SJSA1 (cell line): ENCODE measurements around the gene SGF29. TPM values are rescaled to one million over a fixed set of nuclear protein-coding genes. Genes with fewer than 3 reads are reported as not detected.

ENCODE experiments used
- DNase-seq, 2 experiments: peaks; one replicate each; pipeline ENCODE4 v3.0.0-alpha.2; 2015 to 2020; ENCODE audit warnings: low spot score in 2 of 2, low read depth in 1 of 2
- H3K27ac ChIP-seq: fragments of 250-450 bp; sonication (Bioruptor Pico); 2 replicates; pipeline ENCODE4 v1.5.1; 2020; ENCODE audit warnings: mild to moderate bottlenecking, moderate library complexity
- H3K27me3 ChIP-seq: fragments of 250-450 bp; sonication (Bioruptor Pico); replicated peaks from 2 replicates; pipeline ENCODE4 v1.5.1; 2020; ENCODE audit warnings: mild to moderate bottlenecking, moderate library complexity
- H3K36me3 ChIP-seq: fragments of 250-450 bp; sonication (Bioruptor Pico); 2 replicates; pipeline ENCODE4 v1.5.1; 2020; ENCODE audit warnings: mild to moderate bottlenecking
- H3K4me1 ChIP-seq: fragments of 250-450 bp; sonication (Bioruptor Pico); replicated peaks from 2 replicates; pipeline ENCODE4 v1.6.1; 2021; ENCODE audit warnings: mild to moderate bottlenecking
- H3K4me3 ChIP-seq: fragments of 250-450 bp; sonication (Bioruptor Pico); 2 replicates; pipeline ENCODE4 v1.5.1; 2020; ENCODE audit warnings: mild to moderate bottlenecking
- H3K9me3 ChIP-seq: fragments of 250-450 bp; sonication (Bioruptor Pico); replicated peaks from 2 replicates; pipeline ENCODE4 v1.5.1; 2020; ENCODE audit warnings: mild to moderate bottlenecking
- total RNA-seq: library from RNA; depleted of rRNA; stranded (reverse); fragments of >200 nt; shearing (Covaris generic); gene quantifications from 2 replicates; pipeline ENCODE4 v1.2.3, GENCODE V29; 2014; rRNA removed

Gene SGF29
- 20.2 and 20.6 TPM in 2 replicates for total RNA-seq

- peak; percentile 91 to 97 for DNase-seq
- Histone ChIP-seq H3K36me3 (peaks cover 16% of the 10 kb centered on the region), H3K27me3 (no peaks in the 10 kb centered on the region), H3K9me3 (no peaks in the 10 kb centered on the region), H3K27ac (peak within 1 kb of the TSS; percentile 86), H3K4me1 (peaks cover 6% of the 10 kb centered on the region), H3K4me3 (peak within 1 kb of the TSS; percentile 62)
Observed at GRCh38 chr16:28553776-28554633, at the start of gene SGF29. SGF29 (plus strand) TSS chr16:28553920; CDS start chr16:28581070, 27,150 bp downstream.

- peaks cover 4% of the 10 kb centered on the region; the same call in 1 of the 2 replicates for H3K27me3 ChIP-seq
- H3K9me3 ChIP-seq, result no peaks in the 10 kb centered on the region
- H3K27ac ChIP-seq, result no peak overlapping the region
- H3K36me3 ChIP-seq, result no peaks in the 10 kb centered on the region
- H3K4me3 ChIP-seq, result no peak overlapping the region
- no peak for DNase-seq
- no peaks in the 10 kb centered on the region for H3K4me1 ChIP-seq
Observed at GRCh38 chr16:28504707-28505404, 48.9 kb upstream of the SGF29 start.

- Histone ChIP-seq H3K4me3 (no peak overlapping the region), H3K4me1 (no peaks in the 10 kb centered on the region), H3K36me3 (no peaks in the 10 kb centered on the region), H3K27ac (no peak overlapping the region), H3K27me3 (peaks cover 4% of the 10 kb centered on the region; the same call in 1 of the 2 replicates), H3K9me3 (no peaks in the 10 kb centered on the region)
- DNase-seq, result no peak
Observed at GRCh38 chr16:28505489-28506137, 48.1 kb upstream of the SGF29 start.

GRCh38 chr16:28511031-28511430 lies 42.7 kb upstream of the SGF29 start:
- no peak overlapping the region for H3K4me3 ChIP-seq
- no peak overlapping the region for H3K27ac ChIP-seq
- no peaks in the 10 kb centered on the region for H3K9me3 ChIP-seq
- no peaks in the 10 kb centered on the region for H3K4me1 ChIP-seq
- no peaks in the 10 kb centered on the region for H3K36me3 ChIP-seq
- no peak for DNase-seq
- no peaks in the 10 kb centered on the region for H3K27me3 ChIP-seq

DNA sequence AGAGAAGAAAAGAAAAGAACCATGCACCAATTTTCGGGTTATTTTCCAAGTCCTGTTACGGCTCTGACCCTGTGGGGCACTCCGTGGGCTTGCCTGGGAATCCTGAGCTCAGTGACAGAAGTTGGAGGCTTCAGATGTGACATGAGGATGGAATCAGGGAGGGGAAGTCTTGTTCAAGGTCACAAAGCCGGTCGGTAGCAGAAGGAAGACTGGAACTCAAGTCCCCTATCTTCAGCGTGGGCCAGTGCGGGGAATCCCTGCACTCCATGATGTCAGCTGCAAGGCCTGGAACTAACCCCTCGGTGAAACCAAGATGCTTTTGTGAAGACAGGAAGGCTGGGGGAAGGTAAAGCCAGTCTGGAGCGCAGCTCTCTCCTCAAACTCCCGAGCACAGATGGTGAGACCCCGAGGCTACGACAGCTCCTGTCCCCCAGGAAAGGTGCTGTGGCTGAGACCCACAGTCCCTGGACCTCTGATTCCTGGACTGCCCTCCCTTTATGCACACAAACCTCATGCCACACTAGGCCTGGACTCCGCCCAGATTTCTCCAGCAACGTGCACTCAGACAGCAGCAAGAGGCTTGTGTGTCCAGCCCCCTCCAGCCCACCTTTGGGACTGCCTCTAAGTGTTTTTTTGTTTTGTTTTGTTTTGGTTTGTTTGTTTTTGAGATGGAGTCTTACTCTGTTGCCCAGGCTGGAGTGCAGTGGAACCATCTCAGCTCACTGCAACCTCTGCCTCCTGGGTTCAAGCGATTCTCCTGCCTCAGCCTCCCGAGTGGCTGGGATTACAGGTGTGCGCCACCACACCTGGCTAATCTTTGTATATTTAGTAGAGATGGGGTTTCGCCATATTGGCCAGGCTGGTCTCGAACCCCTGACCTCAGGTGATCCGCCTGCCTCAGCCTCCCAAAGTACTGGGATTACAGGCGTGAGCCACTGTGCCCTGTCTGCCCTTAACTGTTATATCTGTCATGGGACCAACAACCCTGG lies 41.6 kb upstream of the SGF29 start:
- Histone ChIP-seq H3K9me3 (no peaks in the 10 kb centered on the region), H3K36me3 (no peaks in the 10 kb centered on the region), H3K27me3 (no peaks in the 10 kb centered on the region), H3K4me3 (no peak overlapping the region), H3K4me1 (no peaks in the 10 kb centered on the region), H3K27ac (no peak overlapping the region)
- no peak for DNase-seq

- Histone ChIP-seq H3K27me3 (no peaks in the 10 kb centered on the region), H3K4me3 (no peak overlapping the region), H3K9me3 (no peaks in the 10 kb centered on the region), H3K4me1 (no peaks in the 10 kb centered on the region), H3K36me3 (no peaks in the 10 kb centered on the region), H3K27ac (no peak overlapping the region)
- no peak for DNase-seq
Observed at GRCh38 chr16:28513484-28514181, 40.1 kb upstream of the SGF29 start.

DNA sequence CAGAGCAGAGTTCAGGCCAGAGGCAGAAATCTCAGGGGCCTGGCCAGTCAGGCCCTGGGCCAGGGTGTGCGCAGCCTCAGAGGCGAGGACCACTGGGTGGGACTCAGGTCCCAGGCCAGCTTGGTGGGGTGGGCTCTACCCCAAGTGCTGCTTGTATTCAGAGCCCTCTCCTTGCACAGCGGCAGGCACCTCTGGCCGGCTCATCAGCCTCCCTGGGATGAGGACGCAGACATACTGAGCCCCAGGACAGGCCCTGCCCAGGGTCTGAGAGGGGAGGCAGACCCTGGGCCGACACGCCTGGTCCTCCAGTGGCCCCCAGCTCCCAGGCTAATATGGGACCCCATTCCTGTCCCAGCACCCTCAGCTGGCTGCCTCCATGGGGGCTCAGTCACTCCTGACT lies 39.5 kb upstream of the SGF29 start:
- Histone ChIP-seq H3K36me3 (no peaks in the 10 kb centered on the region), H3K27me3 (no peaks in the 10 kb centered on the region), H3K4me1 (no peaks in the 10 kb centered on the region), H3K4me3 (no peak overlapping the region), H3K27ac (no peak overlapping the region), H3K9me3 (no peaks in the 10 kb centered on the region)
- DNase-seq, result no peak

DNA sequence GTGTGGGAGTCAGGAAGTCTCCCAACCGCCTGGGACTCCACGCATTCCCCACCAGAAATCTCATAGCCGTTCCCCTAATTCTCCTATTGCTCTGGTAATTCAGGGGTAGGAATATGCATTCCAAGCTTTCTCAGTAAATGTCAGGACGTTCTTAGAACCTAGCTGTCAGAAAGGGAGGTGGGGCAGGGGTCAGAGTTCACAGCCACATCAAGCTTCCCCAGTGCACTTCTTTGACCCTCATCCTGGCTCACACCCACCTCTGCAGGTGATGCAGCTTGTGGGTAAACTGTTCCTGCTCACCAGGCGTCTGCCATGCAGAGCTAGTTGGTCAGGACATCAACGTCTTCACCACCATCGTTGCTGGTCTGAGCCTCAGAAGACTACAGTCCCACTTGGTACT lies 33.0 kb upstream of the SGF29 start:
- no peak overlapping the region for H3K4me3 ChIP-seq
- no peaks in the 10 kb centered on the region for H3K4me1 ChIP-seq
- H3K36me3 ChIP-seq, result no peaks in the 10 kb centered on the region
- H3K9me3 ChIP-seq, result no peaks in the 10 kb centered on the region
- no peaks in the 10 kb centered on the region for H3K27me3 ChIP-seq
- no peak overlapping the region for H3K27ac ChIP-seq
- DNase-seq, result no peak

DNA sequence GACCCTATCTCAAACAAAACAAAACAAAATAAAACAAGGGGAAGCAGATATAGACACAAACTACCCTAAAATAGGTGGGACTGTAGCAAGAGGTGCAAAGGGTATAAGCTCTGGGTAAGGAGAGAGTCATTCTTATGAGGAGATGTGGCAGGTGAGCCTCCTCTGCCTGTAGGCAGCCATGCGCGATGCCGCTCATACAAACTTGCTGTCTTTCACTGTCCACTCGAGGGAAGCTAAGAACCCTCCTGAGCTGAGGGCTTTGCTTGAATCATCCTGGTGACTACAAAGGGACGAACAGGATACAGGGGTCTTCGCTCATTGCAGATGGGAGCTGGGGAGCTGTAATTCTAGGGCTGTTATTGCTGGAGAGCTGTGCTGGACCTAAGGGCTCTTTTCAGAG lies 32.3 kb upstream of the SGF29 start:
- no peaks in the 10 kb centered on the region for H3K9me3 ChIP-seq
- H3K4me3 ChIP-seq, result no peak overlapping the region
- DNase-seq, result no peak
- no peaks in the 10 kb centered on the region for H3K36me3 ChIP-seq
- H3K4me1 ChIP-seq, result no peaks in the 10 kb centered on the region
- H3K27ac ChIP-seq, result no peak overlapping the region
- no peaks in the 10 kb centered on the region for H3K27me3 ChIP-seq

GRCh38 chr16:28522792-28523191 lies 30.9 kb upstream of the SGF29 start:
- H3K4me3 ChIP-seq, result no peak overlapping the region
- H3K36me3 ChIP-seq, result no peaks in the 10 kb centered on the region
- no peaks in the 10 kb centered on the region for H3K4me1 ChIP-seq
- no peak for DNase-seq
- no peaks in the 10 kb centered on the region for H3K9me3 ChIP-seq
- H3K27ac ChIP-seq, result no peak overlapping the region
- H3K27me3 ChIP-seq, result no peaks in the 10 kb centered on the region

GRCh38 chr16:28524681-28525171 lies 29.0 kb upstream of the SGF29 start:
- Histone ChIP-seq H3K4me3 (no peak overlapping the region), H3K4me1 (no peaks in the 10 kb centered on the region), H3K27ac (no peak overlapping the region), H3K36me3 (no peaks in the 10 kb centered on the region), H3K9me3 (no peaks in the 10 kb centered on the region), H3K27me3 (no peaks in the 10 kb centered on the region)
- DNase-seq, result no peak

DNA sequence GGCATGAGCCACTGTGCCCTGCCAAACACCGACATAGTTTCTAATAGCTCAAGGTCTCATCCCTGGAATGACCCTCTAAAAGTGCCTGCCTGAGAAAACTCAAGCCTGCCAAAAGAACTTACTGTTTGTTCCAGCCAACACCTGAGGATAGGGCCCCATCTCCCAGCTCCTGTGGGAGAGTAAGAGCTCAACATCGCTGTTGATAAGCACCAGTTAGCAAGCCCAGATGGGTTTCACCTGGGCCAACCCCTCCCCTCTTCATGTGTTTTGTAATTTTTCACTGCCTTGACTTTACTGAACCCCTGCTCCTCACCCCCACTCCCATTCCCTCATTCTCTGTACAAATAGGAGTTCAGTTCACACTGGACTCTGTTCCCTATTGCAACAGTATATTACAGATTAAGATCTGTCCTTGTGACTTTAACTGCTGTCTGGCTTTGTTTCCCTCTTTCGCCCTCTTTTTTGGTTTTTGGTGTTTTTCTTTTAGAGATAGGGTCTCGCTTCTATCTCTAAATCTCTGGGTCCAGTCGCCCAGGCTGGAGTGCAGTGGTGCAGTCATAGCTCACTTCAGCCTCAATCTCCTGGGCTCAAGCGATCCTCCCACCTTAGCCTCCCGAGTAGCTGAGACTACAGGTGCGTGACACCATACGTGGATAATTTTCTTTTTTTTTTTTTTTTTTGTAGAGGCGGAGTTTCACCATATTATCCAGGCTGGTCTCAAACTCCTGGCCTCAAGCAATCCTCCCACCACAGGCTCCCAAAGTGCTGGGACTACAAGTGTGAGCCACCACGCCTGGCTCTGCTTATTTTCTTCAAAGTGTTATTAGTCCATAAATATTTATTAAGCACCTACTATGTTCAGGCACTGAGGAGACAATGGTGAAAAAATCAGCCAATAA lies 27.3 kb upstream of the SGF29 start:
- Histone ChIP-seq H3K4me3 (no peak overlapping the region), H3K36me3 (no peaks in the 10 kb centered on the region), H3K27me3 (no peaks in the 10 kb centered on the region), H3K27ac (no peak overlapping the region), H3K9me3 (no peaks in the 10 kb centered on the region), H3K4me1 (no peaks in the 10 kb centered on the region)
- no peak for DNase-seq
